ENCODE data around the gene FXYD5. TPM values are rescaled to one million over a fixed set of nuclear protein-coding genes. Genes with fewer than 3 reads are reported as not detected.

The FXYD5 gene
- total and polyA plus RNA-seq, 9 of the 15 experiments (the other 6 are each of a cell fraction or from before 2014, with no cell fraction given): 104 to 537 (median 174) TPM

GRCh38 chr19:35206379-35206778 is 51.8 kb downstream of the FXYD5 start (continued):
- TF ChIP-seq, protein P1, sequence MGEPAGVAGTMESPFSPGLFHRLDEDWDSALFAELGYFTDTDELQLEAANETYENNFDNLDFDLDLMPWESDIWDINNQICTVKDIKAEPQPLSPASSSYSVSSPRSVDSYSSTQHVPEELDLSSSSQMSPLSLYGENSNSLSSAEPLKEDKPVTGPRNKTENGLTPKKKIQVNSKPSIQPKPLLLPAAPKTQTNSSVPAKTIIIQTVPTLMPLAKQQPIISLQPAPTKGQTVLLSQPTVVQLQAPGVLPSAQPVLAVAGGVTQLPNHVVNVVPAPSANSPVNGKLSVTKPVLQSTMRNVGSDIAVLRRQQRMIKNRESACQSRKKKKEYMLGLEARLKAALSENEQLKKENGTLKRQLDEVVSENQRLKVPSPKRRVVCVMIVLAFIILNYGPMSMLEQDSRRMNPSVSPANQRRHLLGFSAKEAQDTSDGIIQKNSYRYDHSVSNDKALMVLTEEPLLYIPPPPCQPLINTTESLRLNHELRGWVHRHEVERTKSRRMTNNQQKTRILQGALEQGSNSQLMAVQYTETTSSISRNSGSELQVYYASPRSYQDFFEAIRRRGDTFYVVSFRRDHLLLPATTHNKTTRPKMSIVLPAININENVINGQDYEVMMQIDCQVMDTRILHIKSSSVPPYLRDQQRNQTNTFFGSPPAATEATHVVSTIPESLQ (CRISPR knock-in tag; IDR thresholded peaks at IDR 0.05): no peak
- no peak for TF ChIP-seq TEAD2 (tag; IDR thresholded peaks at IDR 0.05)
- peak; percentile 82; the same call in 1 of the 2 replicates for TF ChIP-seq ADNP (tag; IDR thresholded peaks at IDR 0.05)
- peak; percentile 77 for TF ChIP-seq RBM25 (IDR thresholded peaks at IDR 0.05; ENCODE audit: low read depth, low read length, severe bottlenecking)
- TF ChIP-seq PML (IDR thresholded peaks at IDR 0.05; ENCODE audit: low read length): peak; percentile 56; the same call in 1 of the 2 replicates
- peak in 1 of 2 experiments; percentile 76; a peak in 2 of 4 replicates for TF ChIP-seq RCOR1 (IDR thresholded peaks at IDR 0.05; ENCODE audit: borderline replicate concordance in 1 of 2, low read depth in 2 of 2, low read length in 2 of 2)
- TF ChIP-seq, protein P2, sequence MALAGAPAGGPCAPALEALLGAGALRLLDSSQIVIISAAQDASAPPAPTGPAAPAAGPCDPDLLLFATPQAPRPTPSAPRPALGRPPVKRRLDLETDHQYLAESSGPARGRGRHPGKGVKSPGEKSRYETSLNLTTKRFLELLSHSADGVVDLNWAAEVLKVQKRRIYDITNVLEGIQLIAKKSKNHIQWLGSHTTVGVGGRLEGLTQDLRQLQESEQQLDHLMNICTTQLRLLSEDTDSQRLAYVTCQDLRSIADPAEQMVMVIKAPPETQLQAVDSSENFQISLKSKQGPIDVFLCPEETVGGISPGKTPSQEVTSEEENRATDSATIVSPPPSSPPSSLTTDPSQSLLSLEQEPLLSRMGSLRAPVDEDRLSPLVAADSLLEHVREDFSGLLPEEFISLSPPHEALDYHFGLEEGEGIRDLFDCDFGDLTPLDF (CRISPR knock-in tag; IDR thresholded peaks at IDR 0.05): no peak
- peak; percentile 61 for TF ChIP-seq TAL1 (IDR thresholded peaks at IDR 0.05)
- TF ChIP-seq RNF2 (IDR thresholded peaks at IDR 0.05): no peak
- no peak for TF ChIP-seq ZNF124 (CRISPR knock-in tag; IDR thresholded peaks at IDR 0.05)
- no peak for TF ChIP-seq EZH2 (IDR thresholded peaks at IDR 0.05; ENCODE audit: borderline replicate concordance, low read depth, low read length)
- TF ChIP-seq SIRT6 (IDR thresholded peaks at IDR 0.05; ENCODE audit: low read depth, low read length): no peak
- TF ChIP-seq PRPF4 (IDR thresholded peaks at IDR 0.05; ENCODE audit: insufficient read depth, low read depth, low read length, poor library complexity, severe bottlenecking): no peak
- no peak for TF ChIP-seq ZBTB43 (CRISPR knock-in tag; IDR thresholded peaks at IDR 0.05)
- peak; percentile 46 to 57 for TF ChIP-seq KDM1A (IDR thresholded peaks at IDR 0.05)
- TF ChIP-seq CBFA2T3 (IDR thresholded peaks at IDR 0.05): peak; percentile 76
- TF ChIP-seq BRD9 (IDR thresholded peaks at IDR 0.05; ENCODE audit: low read depth, partially characterized antibody): no peak
- no peak for TF ChIP-seq BCL6 (CRISPR knock-in tag; IDR thresholded peaks at IDR 0.05)
- peak in 1 of 2 experiments; percentile 35; a peak in 1 of 4 replicates for TF ChIP-seq HDAC1 (IDR thresholded peaks at IDR 0.05)
- TF ChIP-seq CBFA2T2 (conservative IDR thresholded peaks at IDR 0.05): peak; percentile 69
- no peak for TF ChIP-seq ZNF23 (CRISPR knock-in tag; IDR thresholded peaks at IDR 0.05)
- peak; percentile 30; the same call in 1 of the 2 replicates for TF ChIP-seq SOX6 (IDR thresholded peaks at IDR 0.05)
